IMR-90 (cell line): Measurements from ENCODE around the gene RGPD3. TPM values are rescaled to one million over a fixed set of nuclear protein-coding genes. Genes with fewer than 3 reads are reported as not detected.

ENCODE experiments used
- ATAC-seq: fragments of 200-7000 bp; cut with Tn5 transposase; 2 replicates; pipeline ENCODE4 v1.9.1; 2020; ENCODE audit warnings: low read depth, mild to moderate bottlenecking, moderate library complexity
- BruUV-seq: library from RNA; stranded (reverse); fragments of 400-500 nt; replicated peaks from 2 replicates; lab custom pipeline; 2021; lab: Mats Ljungman, UMichigan
- CTCF ChIA-PET: fragments of 300-600 bp; formaldehyde crosslinking; extraction: SDS; loops from one replicate; lab custom pipeline; 2021; ENCODE audit warnings: antibody characterized with exemption; lab: Yijun Ruan, JAX
- POLR2A ChIA-PET: fragments of 300-600 bp; sonication (Branson Sonifier 250); formaldehyde crosslinking; loops from one replicate; lab custom pipeline; 2022; ENCODE audit warnings: antibody characterized with exemption; ENCODE audit not compliant: unreplicated experiment; lab: Charles Lee
- DNase-seq: peaks from one replicate; pipeline ENCODE4 v3.0.0; 2013
- H2AFZ ChIP-seq: replicated peaks from 2 replicates; pipeline ENCODE3; 2013; ENCODE audit warnings: low read length, mild to moderate bottlenecking; ENCODE audit not compliant: poor library complexity
- H2AK5ac ChIP-seq: 2 replicates; pipeline ENCODE4 v1.6.1; 2013; ENCODE audit warnings: low read depth, low read length, inconsistent platforms
- H2AK9ac ChIP-seq: replicated peaks from 2 replicates; pipeline ENCODE3; 2013; ENCODE audit warnings: mild to moderate bottlenecking, low read depth, low read length, moderate library complexity; ENCODE audit not compliant: poor library complexity
- H2BK120ac ChIP-seq: 2 replicates; pipeline ENCODE4 v1.6.1; 2013; ENCODE audit warnings: low read depth, low read length, inconsistent platforms
- H2BK15ac ChIP-seq: 3 replicates; pipeline ENCODE4 v1.6.1; 2013; ENCODE audit warnings: low read depth, low read length, inconsistent platforms
- H2BK20ac ChIP-seq: 2 replicates; pipeline ENCODE4 v1.6.1; 2013; ENCODE audit warnings: low read depth, mild to moderate bottlenecking, inconsistent platforms, low read length, moderate library complexity
- H2BK5ac ChIP-seq: 2 replicates; pipeline ENCODE4 v1.6.1; 2013; ENCODE audit warnings: mild to moderate bottlenecking, low read depth, low read length, inconsistent platforms; ENCODE audit not compliant: poor library complexity, severe bottlenecking
- H3K14ac ChIP-seq: replicated peaks from 2 replicates; pipeline ENCODE4 v1.6.1; 2013; ENCODE audit warnings: low read depth, low read length, inconsistent platforms
- H3K18ac ChIP-seq: 2 replicates; pipeline ENCODE4 v1.6.1; 2013; ENCODE audit warnings: low read depth, low read length, control low read depth
- H3K23ac ChIP-seq: 2 replicates; pipeline ENCODE4 v1.6.1; 2013; ENCODE audit warnings: low read depth, low read length, inconsistent platforms
- H3K27ac ChIP-seq: 2 replicates; pipeline ENCODE4 v1.5.1; 2013; ENCODE audit warnings: mild to moderate bottlenecking, control low read depth, low read length; ENCODE audit not compliant: insufficient read depth
- H3K27me3 ChIP-seq: 2 replicates; pipeline ENCODE4 v1.6.1; 2013; ENCODE audit warnings: low read length; ENCODE audit not compliant: control insufficient read depth, insufficient read depth
- H3K36me3 ChIP-seq: 2 replicates; pipeline ENCODE4 v1.6.1; 2013; ENCODE audit warnings: low read length, mixed read lengths; ENCODE audit not compliant: control insufficient read depth, insufficient read depth
- H3K4ac ChIP-seq: 2 replicates; pipeline ENCODE4 v1.6.1; 2013; ENCODE audit warnings: low read depth, low read length, inconsistent platforms
- H3K4me1 ChIP-seq: 2 replicates; pipeline ENCODE4 v1.6.1; 2013; ENCODE audit warnings: low read length, mixed read lengths; ENCODE audit not compliant: control insufficient read depth, insufficient read depth
- H3K4me2 ChIP-seq: 2 replicates; pipeline ENCODE4 v1.6.1; 2013; ENCODE audit warnings: low read depth, mild to moderate bottlenecking, control low read depth, low read length, moderate library complexity
- H3K4me3 ChIP-seq: 2 replicates; pipeline ENCODE4 v1.5.1; 2013; ENCODE audit warnings: low read depth, mild to moderate bottlenecking, control low read depth, low read length, moderate library complexity; ENCODE audit not compliant: insufficient read depth
- H3K56ac ChIP-seq: 2 replicates; pipeline ENCODE4 v1.6.1; 2013; ENCODE audit warnings: low read length, inconsistent platforms; ENCODE audit not compliant: insufficient read depth; ENCODE audit errors: extremely low read depth
- H3K79me1 ChIP-seq, 2 experiments: 2 replicates each; pipeline ENCODE4 v1.6.1; 2013; ENCODE audit warnings: low read length in 2 of 2, inconsistent platforms in 1 of 2, low read depth in 1 of 2
- H3K9ac ChIP-seq: 2 replicates; pipeline ENCODE4 v1.6.1; 2013; ENCODE audit warnings: low read depth, low read length, control low read depth
- H3K9me1 ChIP-seq: 2 replicates; pipeline ENCODE4 v1.6.1; 2013; ENCODE audit warnings: low read length, inconsistent platforms; ENCODE audit not compliant: insufficient read depth
- H3K9me3 ChIP-seq: 2 replicates; pipeline ENCODE4 v1.6.1; 2013; ENCODE audit warnings: low read length; ENCODE audit not compliant: control insufficient read depth, insufficient read depth
- H4K20me1 ChIP-seq: 2 replicates; pipeline ENCODE4 v1.6.1; 2013; ENCODE audit warnings: low read length, inconsistent platforms; ENCODE audit not compliant: insufficient read depth
- H4K5ac ChIP-seq: 2 replicates; pipeline ENCODE4 v1.6.1; 2013; ENCODE audit warnings: mild to moderate bottlenecking, low read depth, low read length, control low read depth
- H4K8ac ChIP-seq, 2 experiments: 2 replicates each; pipeline ENCODE4 v1.6.1; 2013; ENCODE audit warnings: low read depth in 2 of 2, low read length in 2 of 2, control low read depth in 1 of 2, inconsistent platforms in 1 of 2
- H4K91ac ChIP-seq: 2 replicates; pipeline ENCODE4 v1.6.1; 2013; ENCODE audit warnings: low read depth, low read length, inconsistent platforms; ENCODE audit not compliant: insufficient read depth
- CEBPB ChIP-seq: IDR thresholded peaks from 2 replicates; pipeline ENCODE4 v1.6.1; 2012; ENCODE audit warnings: low read depth, low read length, improper control_type of control experiment
- MAZ ChIP-seq: IDR thresholded peaks from 2 replicates; pipeline ENCODE4 v1.6.1; 2012; ENCODE audit warnings: low read depth, mild to moderate bottlenecking, low read length, improper control_type of control experiment, moderate library complexity, borderline replicate concordance
- MXI1 ChIP-seq: IDR thresholded peaks from 2 replicates; pipeline ENCODE4 v1.6.1; 2012; ENCODE audit warnings: low read depth, mild to moderate bottlenecking, low read length, moderate library complexity, borderline replicate concordance
- POLR2A ChIP-seq: IDR thresholded peaks from 2 replicates; pipeline ENCODE4 v1.6.1; 2012; ENCODE audit warnings: mild to moderate bottlenecking, low read depth, low read length
- SMC3 ChIP-seq: fragments of 150-350 bp; IDR thresholded peaks from 2 replicates; pipeline ENCODE4 v1.6.1; 2016; ENCODE audit warnings: low read depth, mild to moderate bottlenecking, antibody characterized with exemption, low read length, moderate library complexity
- WGBS, 2 experiments: methylation state at CpG; one replicate each; pipeline versions ENCODE4 v1.1.5 to v1.1.7; 2013; ENCODE audit warnings: missing lambda C conversion rate in 2 of 2; ENCODE audit not compliant: insufficient read length in 1 of 2; ENCODE audit errors: extremely low coverage in 2 of 2; 5-methylcytosine and 5-hydroxymethylcytosine counted together
- dilution Hi-C: fragments of 300-500 bp; cut with HindIII; formaldehyde crosslinking; loops from one replicate; pipeline ENCODE4 v1.14.3; 2018; ENCODE audit warnings: low sequenced_read_pairs; ENCODE audit not compliant: unreplicated experiment
- in situ Hi-C: fragments of 300-500 bp; cut with MboI; formaldehyde crosslinking; loops from 3 replicates; pipeline ENCODE4 v1.14.3; 2019; ENCODE audit warnings: low sequenced_read_pairs, inconsistent platforms, mixed read lengths
- intact Hi-C: fragments of 100-400 bp; cut with micrococcal nuclease; formaldehyde crosslinking; loops from 2 replicates; pipeline ENCODE4 v1.10.0; 2022
- polyA plus RNA-seq, 3 experiments: library from polyadenylated mRNA; depleted of rRNA; stranded (reverse); fragments of >200 nt; gene quantifications; 2 replicates each; pipeline ENCODE4 v1.2.3, GENCODE V29; 2012; ENCODE audit warnings: low replicate concordance in 1 of 3
- total RNA-seq: library from RNA; depleted of rRNA; stranded (reverse); fragments of >200 nt; gene quantifications from 2 replicates; pipeline ENCODE4 v1.2.3, GENCODE V29; 2012
- TF ChIP-seq, protein P1 (sequence below): fragments of 150-350 bp; IDR thresholded peaks from 2 replicates; pipeline ENCODE4 v1.6.1; 2016; ENCODE audit warnings: low read depth, mild to moderate bottlenecking, low read length, moderate library complexity, borderline replicate concordance
- TF ChIP-seq, protein P2 (sequence below): fragments of 150-350 bp; IDR thresholded peaks from 2 replicates; pipeline ENCODE4 v1.6.1; 2017; ENCODE audit warnings: mild to moderate bottlenecking, antibody characterized with exemption, low read length, low read depth

RGPD3 gene
- total and polyA plus RNA-seq, 2 of the 4 experiments (the other 2 are of a cell fraction) = 0.07 to 0.18 TPM

DNA sequence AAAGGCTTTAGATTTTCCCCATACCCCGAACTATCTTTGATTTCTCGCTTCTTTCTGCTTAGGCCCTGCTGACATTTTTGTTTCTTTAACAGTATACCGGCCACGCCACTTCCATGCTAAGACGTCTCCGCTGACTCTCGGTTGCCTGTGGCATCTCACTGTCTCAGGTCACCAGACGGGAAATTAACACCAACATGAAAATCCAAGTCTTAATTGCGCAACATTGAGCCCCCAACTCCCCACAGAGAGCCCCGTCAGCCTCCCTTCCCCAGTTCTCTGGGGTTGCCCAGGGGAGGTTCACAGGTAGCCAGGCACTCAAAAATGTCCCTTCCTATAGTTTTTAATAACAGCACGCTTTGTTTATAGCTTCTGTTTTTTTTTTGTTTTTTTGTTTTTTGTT, 49.1 kb upstream of the RGPD3 start:
- Histone ChIP-seq H4K5ac (no peak overlapping the region), H4K20me1 (no peaks in the 10 kb centered on the region), H3K56ac (no peak overlapping the region), H3K4me2 (no peak overlapping the region), H3K4ac (no peak overlapping the region), H3K18ac (no peak overlapping the region), H3K79me1 (no peaks in the 10 kb centered on the region), H3K27me3 (no peaks in the 10 kb centered on the region), H2AFZ (no peak overlapping the region), H3K9me3 (no peaks in the 10 kb centered on the region), H2AK5ac (no peak overlapping the region), H3K23ac (no peak overlapping the region), H2BK20ac (no peak overlapping the region), H3K14ac (no peak overlapping the region), H2BK15ac (no peak overlapping the region), H2BK120ac (no peak overlapping the region), H2AK9ac (no peak overlapping the region), H3K9me1 (no peaks in the 10 kb centered on the region), H4K91ac (no peak overlapping the region), H3K4me1 (no peaks in the 10 kb centered on the region), H4K8ac (no peak overlapping the region), H3K4me3 (no peak overlapping the region), H3K9ac (no peak overlapping the region), H2BK5ac (no peak overlapping the region), H3K27ac (no peak overlapping the region), H3K36me3 (no peaks in the 10 kb centered on the region)
- intact Hi-C loops (no loop called here), dilution Hi-C loops (no loop called here), in situ Hi-C loops (no loop called here)
- WGBS, 2 experiments = no CpG with 5 or more reads among the region's 11 CpGs
- no peak for DNase-seq
- POLR2A ChIA-PET = no interaction called here
- CTCF ChIA-PET = no interaction called here
- TF ChIP-seq, protein P1, sequence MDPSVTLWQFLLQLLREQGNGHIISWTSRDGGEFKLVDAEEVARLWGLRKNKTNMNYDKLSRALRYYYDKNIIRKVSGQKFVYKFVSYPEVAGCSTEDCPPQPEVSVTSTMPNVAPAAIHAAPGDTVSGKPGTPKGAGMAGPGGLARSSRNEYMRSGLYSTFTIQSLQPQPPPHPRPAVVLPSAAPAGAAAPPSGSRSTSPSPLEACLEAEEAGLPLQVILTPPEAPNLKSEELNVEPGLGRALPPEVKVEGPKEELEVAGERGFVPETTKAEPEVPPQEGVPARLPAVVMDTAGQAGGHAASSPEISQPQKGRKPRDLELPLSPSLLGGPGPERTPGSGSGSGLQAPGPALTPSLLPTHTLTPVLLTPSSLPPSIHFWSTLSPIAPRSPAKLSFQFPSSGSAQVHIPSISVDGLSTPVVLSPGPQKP = no peak
- TF ChIP-seq MAZ (no peak), SMC3 (no peak), CEBPB (peak; percentile 70), POLR2A (no peak), MXI1 (no peak)
- TF ChIP-seq, protein P2, sequence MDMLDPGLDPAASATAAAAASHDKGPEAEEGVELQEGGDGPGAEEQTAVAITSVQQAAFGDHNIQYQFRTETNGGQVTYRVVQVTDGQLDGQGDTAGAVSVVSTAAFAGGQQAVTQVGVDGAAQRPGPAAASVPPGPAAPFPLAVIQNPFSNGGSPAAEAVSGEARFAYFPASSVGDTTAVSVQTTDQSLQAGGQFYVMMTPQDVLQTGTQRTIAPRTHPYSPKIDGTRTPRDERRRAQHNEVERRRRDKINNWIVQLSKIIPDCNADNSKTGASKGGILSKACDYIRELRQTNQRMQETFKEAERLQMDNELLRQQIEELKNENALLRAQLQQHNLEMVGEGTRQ = no peak
- no TSS peak for BruUV-seq
- no peak for ATAC-seq
